Smooth muscle cell (in vitro differentiated cells): ENCODE measurements around the gene RTN4RL1. TPM values are rescaled to one million over a fixed set of nuclear protein-coding genes. Genes with fewer than 3 reads are reported as not detected.

Experiments
- DNase-seq: peaks from one replicate; lab custom pipeline; 2025; ENCODE audit not compliant: unreplicated experiment; lab: John Stamatoyannopoulos, UW
- H2AFZ ChIP-seq: fragments of 200-600 bp; sonication (generic); 2 replicates; pipeline ENCODE4 v1.6.0; 2016; ENCODE audit warnings: antibody characterized with exemption, low read depth, mild to moderate bottlenecking
- H3F3A ChIP-seq: fragments of 200-600 bp; sonication (generic); 2 replicates; pipeline ENCODE4 v1.6.0; 2017; ENCODE audit warnings: antibody characterized with exemption, low read depth
- H3K27ac ChIP-seq: fragments of 200-600 bp; sonication (generic); 2 replicates; pipeline ENCODE4 v1.5.1; 2016; ENCODE audit warnings: low read depth, mild to moderate bottlenecking
- H3K27me3 ChIP-seq: fragments of 200-600 bp; sonication (generic); 2 replicates; pipeline ENCODE4 v1.6.1; 2016; ENCODE audit warnings: low read depth, mild to moderate bottlenecking
- H3K36me3 ChIP-seq: fragments of 200-600 bp; sonication (generic); 2 replicates; pipeline ENCODE4 v1.5.1; 2016; ENCODE audit warnings: low read depth
- H3K4me1 ChIP-seq: fragments of 200-600 bp; sonication (generic); 2 replicates; pipeline ENCODE4 v1.5.1; 2016; ENCODE audit warnings: low read depth
- H3K4me2 ChIP-seq: fragments of 200-600 bp; sonication (generic); 2 replicates; pipeline ENCODE4 v1.6.0; 2016; ENCODE audit warnings: mild to moderate bottlenecking
- H3K4me3 ChIP-seq: fragments of 200-600 bp; sonication (generic); 2 replicates; pipeline ENCODE4 v1.5.1; 2016; ENCODE audit warnings: mild to moderate bottlenecking
- H3K79me2 ChIP-seq: fragments of 200-600 bp; sonication (generic); 2 replicates; pipeline ENCODE4 v1.6.0; 2016; ENCODE audit warnings: low read depth, mild to moderate bottlenecking
- H3K9ac ChIP-seq: fragments of 200-600 bp; sonication (generic); 2 replicates; pipeline ENCODE4 v1.6.0; 2016; ENCODE audit warnings: low read depth
- H3K9me3 ChIP-seq: fragments of 200-600 bp; sonication (generic); replicated peaks from 2 replicates; pipeline ENCODE4 v1.5.1; 2016; ENCODE audit warnings: low read depth
- H4K20me1 ChIP-seq: fragments of 200-600 bp; sonication (generic); 2 replicates; pipeline ENCODE4 v1.6.0; 2016; ENCODE audit warnings: low read depth
- CTCF ChIP-seq: fragments of 200-600 bp; sonication (generic); IDR thresholded peaks from 2 replicates; pipeline ENCODE4 v1.5.1; 2017; ENCODE audit warnings: borderline replicate concordance, mild to moderate bottlenecking, antibody characterized with exemption; ENCODE audit not compliant: insufficient read depth, poor library complexity, severe bottlenecking
- WGBS: methylation state at CpG from one replicate; pipeline ENCODE4 v1.1.7; 2016; ENCODE audit warnings: low lambda C conversion rate; 5-methylcytosine and 5-hydroxymethylcytosine counted together
- polyA plus RNA-seq: library from polyadenylated mRNA; unstranded; fragments of >200 nt; fragmentation: Nextera tagmentation; extraction: Ambion mirVana; gene quantifications from 2 replicates; pipeline ENCODE4 v1.2.1, GENCODE V29; 2016
- total RNA-seq: library from RNA; depleted of rRNA; stranded (reverse); fragments of >200 nt; gene quantifications from 2 replicates; pipeline ENCODE4 v1.2.3, GENCODE V29; 2014

RTN4RL1 gene
- total and polyA plus RNA-seq, 2 experiments from 2014 or later, result not detected

DNA sequence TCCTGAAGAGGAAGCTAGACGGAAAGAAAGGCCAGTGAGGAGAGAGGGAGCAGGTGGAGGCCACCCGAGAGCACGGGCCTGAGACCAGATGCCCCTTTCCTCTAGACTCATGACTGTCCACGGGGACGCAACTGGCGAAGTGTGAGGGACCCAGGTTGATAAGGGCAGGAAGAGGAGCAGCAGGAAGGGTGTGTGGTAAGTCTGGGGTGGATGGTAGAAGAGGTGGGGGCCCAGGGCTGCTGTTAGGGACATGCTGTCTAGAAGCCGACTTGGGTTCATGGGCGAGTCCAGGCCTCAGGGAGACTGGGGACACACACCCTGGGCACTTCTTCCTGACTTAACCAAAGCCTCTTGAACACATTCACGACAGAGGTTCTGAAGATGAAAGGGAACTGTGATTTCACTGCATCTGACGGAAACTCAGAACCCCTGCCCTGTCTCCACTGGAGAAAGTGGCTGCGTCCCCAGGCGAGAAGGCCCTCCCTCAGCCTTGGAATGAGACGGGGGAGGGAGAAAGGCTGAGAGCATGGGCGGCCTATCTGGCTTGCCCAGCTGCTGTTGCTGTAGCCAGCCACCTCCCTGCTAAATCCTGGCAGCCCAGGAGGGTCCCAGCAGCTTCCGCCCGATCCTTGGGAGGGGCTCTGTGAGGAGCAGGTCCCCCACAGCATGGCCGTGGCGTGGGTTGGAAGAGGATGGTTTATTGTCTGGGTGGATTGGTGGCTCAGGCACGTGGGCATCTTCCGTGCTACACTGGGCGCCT is 35.7 kb upstream of the RTN4RL1 start:
- Histone ChIP-seq H3K9ac (no peak overlapping the region), H3K4me1 (peaks cover 19% of the 10 kb centered on the region), H3F3A (peaks cover 12% of the 10 kb centered on the region), H3K4me2 (no peak overlapping the region), H2AFZ (no peak overlapping the region), H3K9me3 (no peaks in the 10 kb centered on the region), H3K4me3 (no peak overlapping the region), H3K27me3 (peaks cover 25% of the 10 kb centered on the region), H3K36me3 (no peaks in the 10 kb centered on the region), H4K20me1 (peaks cover 21% of the 10 kb centered on the region), H3K79me2 (peaks cover 4% of the 10 kb centered on the region), H3K27ac (no peak overlapping the region)
- 80% methylated on average over 21 of the region's 21 CpGs for WGBS
- TF ChIP-seq CTCF, result no peak
- DNase-seq, result no peak

- no peaks in the 10 kb centered on the region for H3K36me3 ChIP-seq
- peaks cover 12% of the 10 kb centered on the region for H3F3A ChIP-seq
- H3K4me3 ChIP-seq, result no peak overlapping the region
- H3K9ac ChIP-seq, result no peak overlapping the region
- no peak overlapping the region for H3K27ac ChIP-seq
- DNase-seq, result no peak
- peaks cover 25% of the 10 kb centered on the region for H3K27me3 ChIP-seq
- H2AFZ ChIP-seq, result no peak overlapping the region
- peaks cover 4% of the 10 kb centered on the region for H3K79me2 ChIP-seq
- no peak overlapping the region for H3K4me2 ChIP-seq
- WGBS, result 94% methylated on average over 5 of the region's 6 CpGs
- peaks cover 21% of the 10 kb centered on the region for H4K20me1 ChIP-seq
- TF ChIP-seq CTCF, result no peak
- peaks cover 19% of the 10 kb centered on the region for H3K4me1 ChIP-seq
- H3K9me3 ChIP-seq, result no peaks in the 10 kb centered on the region
These were observed 35.2 kb upstream of the RTN4RL1 start for GRCh38 chr17:2060385-2060658.

- no peak overlapping the region for H3K27ac ChIP-seq
- no peak overlapping the region for H3K9ac ChIP-seq
These were observed 34.6 kb upstream of the RTN4RL1 start for GRCh38 chr17:2059547-2060384.

More at GRCh38 chr17:2059547-2060384, 34.6 kb upstream of the RTN4RL1 start:
- no peak for DNase-seq
- Histone ChIP-seq H3K4me3 (no peak overlapping the region), H3K36me3 (no peaks in the 10 kb centered on the region), H3F3A (peaks cover 12% of the 10 kb centered on the region), H3K27me3 (peaks cover 29% of the 10 kb centered on the region), H3K4me1 (peaks cover 19% of the 10 kb centered on the region), H4K20me1 (peaks cover 21% of the 10 kb centered on the region), H2AFZ (no peak overlapping the region), H3K9me3 (no peaks in the 10 kb centered on the region), H3K4me2 (no peak overlapping the region), H3K79me2 (peaks cover 4% of the 10 kb centered on the region)
- 86% methylated on average over 21 of the region's 21 CpGs for WGBS
- TF ChIP-seq CTCF, result no peak
